ENCODE measurements around the gene MRPS35. TPM values are rescaled to one million over a fixed set of nuclear protein-coding genes. Genes with fewer than 3 reads are reported as not detected.

The MRPS35 gene
- total RNA-seq = 10 to 100 TPM; 37.4 to 48.1 TPM

- Mint-ChIP-seq H3K4me3 (peak within 1 kb of the TSS; percentile 98), H3K4me1 (ENCODE audit: low read depth in 2 of 2) (peaks cover 17 to 35% of the 10 kb centered on the region in 2 donors), H3K36me3 (peaks cover 5% of the 10 kb centered on the region), H3K9me3 (no peaks in the 10 kb centered on the region), H3K27me3 (peaks cover 0 to 5% of the 10 kb centered on the region in 2 donors), H3K27ac (peak within 1 kb of the TSS; percentile 88 to 94)
- ATAC-seq (peak; percentile 99), DNase-seq (ENCODE audit: low spot score) (peak; percentile 93)
These were observed at the start of gene MRPS35 for GRCh38 chr12:27710592-27711316. MRPS35 (plus strand) TSS chr12:27710832; CDS start chr12:27710844, 12 bp downstream.

GRCh38 chr12:27665704-27666103, 44.9 kb upstream of the MRPS35 start:
- peaks cover 17 to 32% of the 10 kb centered on the region in 2 donors for H3K27me3 Mint-ChIP-seq
- H3K4me3 Mint-ChIP-seq = no peak overlapping the region
- DNase-seq (ENCODE audit: low spot score) = no peak
- H3K36me3 Mint-ChIP-seq = no peaks in the 10 kb centered on the region
- ATAC-seq = no peak
- no peaks in the 10 kb centered on the region for H3K9me3 Mint-ChIP-seq
- H3K4me1 Mint-ChIP-seq (ENCODE audit: low read depth in 2 of 2) = no peaks in the 10 kb centered on the region
- H3K27ac Mint-ChIP-seq = no peak overlapping the region

GRCh38 chr12:27666510-27666909, 44.1 kb upstream of the MRPS35 start:
- ATAC-seq (no peak), DNase-seq (ENCODE audit: low spot score) (no peak)
- Mint-ChIP-seq H3K4me3 (no peak overlapping the region), H3K27ac (no peak overlapping the region), H3K9me3 (no peaks in the 10 kb centered on the region), H3K4me1 (ENCODE audit: low read depth in 2 of 2) (no peaks in the 10 kb centered on the region), H3K36me3 (no peaks in the 10 kb centered on the region), H3K27me3 (peaks cover 17 to 30% of the 10 kb centered on the region in 2 donors)

- DNase-seq (ENCODE audit: low spot score) = no peak
- Mint-ChIP-seq H3K27ac (no peak overlapping the region), H3K4me1 (ENCODE audit: low read depth in 2 of 2) (no peaks in the 10 kb centered on the region), H3K27me3 (peaks cover 12 to 20% of the 10 kb centered on the region in 2 donors), H3K36me3 (no peaks in the 10 kb centered on the region), H3K4me3 (no peak overlapping the region), H3K9me3 (no peaks in the 10 kb centered on the region)
- peak; percentile 41 to 43 for ATAC-seq
These were observed 43.1 kb upstream of the MRPS35 start for GRCh38 chr12:27667540-27667939.

- ATAC-seq (no peak), DNase-seq (ENCODE audit: low spot score) (no peak)
- Mint-ChIP-seq H3K36me3 (no peaks in the 10 kb centered on the region), H3K4me1 (ENCODE audit: low read depth in 2 of 2) (no peaks in the 10 kb centered on the region), H3K27ac (no peak overlapping the region), H3K27me3 (peaks cover 0 to 9% of the 10 kb centered on the region in 2 donors), H3K9me3 (no peaks in the 10 kb centered on the region), H3K4me3 (no peak overlapping the region)
These were observed 38.6 kb upstream of the MRPS35 start for GRCh38 chr12:27672051-27672450.

- DNase-seq (ENCODE audit: low spot score) (no peak), ATAC-seq (no peak)
- Mint-ChIP-seq H3K36me3 (no peaks in the 10 kb centered on the region), H3K9me3 (no peaks in the 10 kb centered on the region), H3K27me3 (peaks cover 0 to 10% of the 10 kb centered on the region in 2 donors), H3K4me1 (ENCODE audit: low read depth in 2 of 2) (no peaks in the 10 kb centered on the region), H3K27ac (no peak overlapping the region), H3K4me3 (no peak overlapping the region)
These were observed 38.0 kb upstream of the MRPS35 start for GRCh38 chr12:27672643-27673042.

- no peak for ATAC-seq
- H3K27me3 Mint-ChIP-seq = peaks cover 1 to 10% of the 10 kb centered on the region in 2 donors
- H3K4me1 Mint-ChIP-seq (ENCODE audit: low read depth in 2 of 2) = no peaks in the 10 kb centered on the region
- H3K27ac Mint-ChIP-seq = no peak overlapping the region
- H3K4me3 Mint-ChIP-seq = no peak overlapping the region
- H3K36me3 Mint-ChIP-seq = no peaks in the 10 kb centered on the region
- DNase-seq (ENCODE audit: low spot score) = no peak
- H3K9me3 Mint-ChIP-seq = no peaks in the 10 kb centered on the region
These were observed 37.4 kb upstream of the MRPS35 start for GRCh38 chr12:27673101-27673718.

- no peaks in the 10 kb centered on the region for H3K4me1 Mint-ChIP-seq (ENCODE audit: low read depth in 2 of 2)
- H3K27me3 Mint-ChIP-seq = peaks cover 2 to 10% of the 10 kb centered on the region in 2 donors
- no peak overlapping the region for H3K27ac Mint-ChIP-seq
- H3K4me3 Mint-ChIP-seq = no peak overlapping the region
- no peaks in the 10 kb centered on the region for H3K36me3 Mint-ChIP-seq
- no peaks in the 10 kb centered on the region for H3K9me3 Mint-ChIP-seq
- DNase-seq (ENCODE audit: low spot score) (no peak), ATAC-seq (no peak)
These were observed 35.6 kb upstream of the MRPS35 start for GRCh38 chr12:27674989-27675388.

- H3K9me3 Mint-ChIP-seq = no peaks in the 10 kb centered on the region
- DNase-seq (ENCODE audit: low spot score) (no peak), ATAC-seq (no peak)
- H3K4me1 Mint-ChIP-seq (ENCODE audit: low read depth in 2 of 2) = no peaks in the 10 kb centered on the region
- H3K27me3 Mint-ChIP-seq = peaks cover 2 to 10% of the 10 kb centered on the region in 2 donors
- no peak overlapping the region for H3K27ac Mint-ChIP-seq
- no peaks in the 10 kb centered on the region for H3K36me3 Mint-ChIP-seq
- no peak overlapping the region for H3K4me3 Mint-ChIP-seq
These were observed 30.0 kb upstream of the MRPS35 start for GRCh38 chr12:27680619-27681018.

- Mint-ChIP-seq H3K36me3 (no peaks in the 10 kb centered on the region), H3K27me3 (peaks cover 0 to 2% of the 10 kb centered on the region in 2 donors), H3K27ac (no peak overlapping the region), H3K4me3 (no peak overlapping the region), H3K4me1 (ENCODE audit: low read depth in 2 of 2) (no peaks in the 10 kb centered on the region), H3K9me3 (no peaks in the 10 kb centered on the region)
- ATAC-seq (no peak), DNase-seq (ENCODE audit: low spot score) (no peak)
These were observed 28.1 kb upstream of the MRPS35 start for GRCh38 chr12:27682534-27682933.

GRCh38 chr12:27685274-27685673, 25.4 kb upstream of the MRPS35 start:
- H3K27me3 Mint-ChIP-seq = no peaks in the 10 kb centered on the region
- ATAC-seq (no peak), DNase-seq (ENCODE audit: low spot score) (no peak)
- H3K4me3 Mint-ChIP-seq = no peak overlapping the region
- no peaks in the 10 kb centered on the region for H3K9me3 Mint-ChIP-seq
- no peaks in the 10 kb centered on the region for H3K36me3 Mint-ChIP-seq
- H3K27ac Mint-ChIP-seq = no peak overlapping the region
- no peaks in the 10 kb centered on the region for H3K4me1 Mint-ChIP-seq (ENCODE audit: low read depth in 2 of 2)

GRCh38 chr12:27686147-27686546, 24.5 kb upstream of the MRPS35 start:
- Mint-ChIP-seq H3K36me3 (no peaks in the 10 kb centered on the region), H3K9me3 (no peaks in the 10 kb centered on the region), H3K4me1 (ENCODE audit: low read depth in 2 of 2) (no peaks in the 10 kb centered on the region), H3K27ac (no peak overlapping the region), H3K4me3 (no peak overlapping the region), H3K27me3 (no peaks in the 10 kb centered on the region)
- no peak for DNase-seq (ENCODE audit: low spot score)
- no peak for ATAC-seq

- no peak for ATAC-seq
- H3K36me3 Mint-ChIP-seq = no peaks in the 10 kb centered on the region
- H3K4me1 Mint-ChIP-seq (ENCODE audit: low read depth in 2 of 2) = no peaks in the 10 kb centered on the region
- no peak overlapping the region for H3K27ac Mint-ChIP-seq
- no peaks in the 10 kb centered on the region for H3K27me3 Mint-ChIP-seq
- no peaks in the 10 kb centered on the region for H3K9me3 Mint-ChIP-seq
- DNase-seq (ENCODE audit: low spot score) = no peak
- H3K4me3 Mint-ChIP-seq = no peak overlapping the region
These were observed 22.0 kb upstream of the MRPS35 start for GRCh38 chr12:27688671-27689070.

- H3K27me3 Mint-ChIP-seq = no peaks in the 10 kb centered on the region
These were observed 21.0 kb upstream of the MRPS35 start for GRCh38 chr12:27689558-27690180.

More at GRCh38 chr12:27689558-27690180, 21.0 kb upstream of the MRPS35 start:
- no peak overlapping the region for H3K4me3 Mint-ChIP-seq
- H3K27ac Mint-ChIP-seq = no peak overlapping the region
- DNase-seq (ENCODE audit: low spot score) = no peak
- no peaks in the 10 kb centered on the region for H3K9me3 Mint-ChIP-seq
- no peaks in the 10 kb centered on the region for H3K4me1 Mint-ChIP-seq (ENCODE audit: low read depth in 2 of 2)
- no peak for ATAC-seq
- no peaks in the 10 kb centered on the region for H3K36me3 Mint-ChIP-seq

Data from natural killer cell treated with Interleukin-12 subunit alpha and Interleukin-12 subunit beta and Interleukin-15 and Interleukin-18, amount 100 ng/mL, for 72 hours (primary cell).